GM21825 (cell line): ENCODE measurements around the gene SSPN.
A peak's percentile ranks its signal among the peaks of the same experiment; 100 is the strongest.

Experiments
- ATAC-seq: cut with Tn5 transposase; IDR thresholded peaks from one replicate; pipeline ENCODE4 v1.9.1; 2021; ENCODE audit warnings: mild to moderate bottlenecking, moderate library complexity; ENCODE audit not compliant: unreplicated experiment

SSPN gene, protein sequence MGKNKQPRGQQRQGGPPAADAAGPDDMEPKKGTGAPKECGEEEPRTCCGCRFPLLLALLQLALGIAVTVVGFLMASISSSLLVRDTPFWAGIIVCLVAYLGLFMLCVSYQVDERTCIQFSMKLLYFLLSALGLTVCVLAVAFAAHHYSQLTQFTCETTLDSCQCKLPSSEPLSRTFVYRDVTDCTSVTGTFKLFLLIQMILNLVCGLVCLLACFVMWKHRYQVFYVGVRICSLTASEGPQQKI

DNA sequence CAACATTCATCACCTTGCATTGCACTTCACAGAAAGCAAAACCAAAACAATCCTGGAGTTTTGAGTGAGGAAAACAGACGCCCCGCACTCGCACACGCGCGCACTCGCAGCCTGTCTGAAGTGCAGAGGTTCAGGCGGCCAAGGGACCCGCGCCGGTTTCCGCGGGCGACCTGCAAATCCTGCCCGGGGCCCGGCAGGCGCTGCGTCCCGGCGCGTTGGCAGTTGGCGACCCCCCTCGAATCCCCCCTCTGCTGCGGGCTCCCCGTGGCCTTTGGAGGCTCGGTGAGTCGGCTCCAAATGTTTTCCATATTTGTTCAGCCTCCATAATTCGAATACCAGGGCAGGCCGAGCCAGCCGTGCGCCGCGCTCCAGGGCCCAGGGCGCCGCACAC lies at the start of gene SSPN:
SSPN (plus strand) TSS at position 324 of the 391 bp plus-strand sequence. CDS start 100 bp downstream, outside the sequence.
- no peak for ATAC-seq

DNA sequence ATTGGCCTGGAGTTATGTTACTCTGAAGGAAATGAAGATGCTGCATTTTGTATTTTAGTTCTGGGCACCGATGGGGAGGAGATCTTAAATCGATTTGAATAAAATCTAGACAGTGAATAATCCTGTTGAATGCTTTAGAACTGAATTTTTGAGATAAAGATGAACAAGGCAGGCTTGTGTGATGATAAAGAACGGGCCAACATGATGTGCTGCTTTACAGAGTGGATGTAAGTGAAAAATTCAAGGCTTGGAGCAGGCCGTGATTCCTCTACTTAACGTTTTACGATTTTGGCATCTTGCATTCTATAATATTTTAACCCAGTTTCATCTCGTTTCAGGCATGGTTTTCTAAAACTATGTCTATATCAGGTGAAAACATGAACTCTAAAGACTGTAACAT lies 47.1 kb upstream of the SSPN start:
- ATAC-seq: no peak

- ATAC-seq: no peak
These were observed 45.3 kb upstream of the SSPN start for GRCh38 chr12:26149968-26150500.

DNA sequence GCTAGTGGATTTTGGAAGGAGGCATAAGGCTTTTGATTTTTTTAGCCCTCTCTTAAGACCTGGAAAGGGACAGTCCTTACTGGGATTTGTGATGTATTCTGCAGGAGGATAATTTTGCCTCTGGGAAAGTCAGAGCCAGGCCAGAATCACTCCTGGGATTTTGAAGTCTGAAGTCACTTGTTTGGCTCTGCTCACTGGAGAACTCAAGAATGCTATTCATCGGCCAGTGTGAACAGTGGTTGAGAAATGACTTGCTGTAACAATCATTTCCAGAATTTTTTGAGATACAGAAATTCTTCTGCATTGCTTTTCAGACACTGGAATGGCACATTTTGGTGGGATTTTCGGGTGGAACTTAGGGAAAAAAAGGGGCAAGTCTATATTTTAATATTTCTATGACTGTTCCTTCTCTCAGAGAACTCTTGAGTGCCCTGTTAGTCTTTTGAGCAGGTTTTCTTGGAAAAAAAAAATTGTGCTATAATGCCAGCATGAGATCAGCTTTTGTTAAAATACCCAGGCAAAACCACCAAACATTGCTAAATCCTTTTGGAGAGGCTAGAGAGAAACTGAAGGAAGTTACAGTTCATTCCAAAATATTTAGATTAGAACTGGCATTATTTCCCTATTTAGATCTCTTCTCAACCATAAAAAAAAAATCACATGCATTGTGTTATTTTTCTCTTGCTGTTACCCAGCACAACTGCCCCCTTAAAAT lies 44.5 kb upstream of the SSPN start:
- no peak for ATAC-seq

GRCh38 chr12:26152507-26153102 lies 42.8 kb upstream of the SSPN start:
- no peak for ATAC-seq

DNA sequence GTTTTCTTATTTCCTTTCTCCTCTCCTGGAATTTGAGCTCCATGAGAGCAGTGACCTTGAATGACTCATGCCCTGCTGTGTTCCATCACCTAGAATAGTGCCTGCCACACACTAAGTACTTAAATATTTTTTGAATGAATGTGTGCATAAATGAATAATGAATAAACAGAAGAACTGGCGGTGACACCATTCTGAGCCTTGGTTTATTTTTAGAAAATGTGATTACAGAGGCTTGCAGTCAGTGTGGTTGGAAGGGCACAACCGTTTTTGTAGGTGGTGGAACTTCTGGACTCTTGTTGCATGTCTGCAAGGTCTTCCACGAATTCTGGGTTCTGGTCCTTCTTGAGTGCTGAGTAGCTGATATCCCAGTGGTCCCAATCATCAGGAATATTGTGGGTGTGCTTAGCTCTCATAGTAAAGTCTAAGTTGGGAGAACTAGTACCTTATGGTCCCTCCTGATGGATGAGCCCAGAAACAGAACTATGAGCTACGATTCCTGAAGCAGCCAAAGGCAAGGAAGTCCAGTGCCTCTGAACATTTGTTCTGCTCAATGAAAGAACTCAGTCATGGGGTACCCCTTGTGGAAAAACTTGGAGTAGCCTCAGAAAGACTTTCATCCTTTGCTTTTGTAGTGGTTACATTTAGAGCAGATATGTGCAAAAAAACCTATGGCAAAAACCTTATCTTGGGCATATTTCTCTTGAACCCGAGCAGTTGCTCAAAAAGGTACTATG lies 41.8 kb upstream of the SSPN start:
- no peak for ATAC-seq

- ATAC-seq: peak; percentile 85
These were observed 39.0 kb upstream of the SSPN start for GRCh38 chr12:26156201-26156871.

GRCh38 chr12:26157001-26157400 lies 38.4 kb upstream of the SSPN start:
- ATAC-seq: peak; percentile 12

DNA sequence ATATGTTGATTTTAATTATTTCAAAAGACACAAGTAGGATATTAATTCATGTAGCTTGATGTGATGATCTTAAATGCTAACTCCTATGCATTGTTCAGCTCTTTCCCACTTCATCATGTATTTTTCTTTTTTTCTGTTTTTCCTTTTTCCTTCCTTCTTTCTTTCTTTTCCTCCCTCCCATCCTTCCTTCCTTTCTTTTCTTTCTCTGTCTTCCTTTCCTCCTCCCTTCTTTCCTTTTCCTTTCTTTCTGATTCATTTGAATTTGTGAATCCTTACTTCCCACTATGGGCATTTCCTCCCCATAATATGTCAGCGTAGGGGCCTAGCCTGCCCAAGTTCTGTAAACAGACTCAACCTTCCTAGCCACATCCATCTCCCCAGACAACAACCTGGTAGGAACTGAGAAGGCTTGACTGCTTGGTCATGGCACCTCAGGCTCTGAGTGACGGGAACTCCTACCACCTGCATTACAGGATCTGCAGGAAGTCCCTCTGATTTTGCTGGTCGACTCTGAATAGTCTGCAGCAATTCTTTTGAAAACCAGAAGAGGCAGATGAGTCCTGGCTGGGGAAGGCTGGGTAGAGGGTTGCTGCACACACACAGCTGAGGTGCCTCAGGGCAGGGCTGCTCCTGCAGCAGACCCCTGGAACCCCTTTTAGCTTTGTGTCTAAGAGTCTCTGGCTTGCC lies 37.2 kb upstream of the SSPN start:
- no peak for ATAC-seq

GRCh38 chr12:26162174-26162573 lies 33.2 kb upstream of the SSPN start:
- ATAC-seq: no peak

DNA sequence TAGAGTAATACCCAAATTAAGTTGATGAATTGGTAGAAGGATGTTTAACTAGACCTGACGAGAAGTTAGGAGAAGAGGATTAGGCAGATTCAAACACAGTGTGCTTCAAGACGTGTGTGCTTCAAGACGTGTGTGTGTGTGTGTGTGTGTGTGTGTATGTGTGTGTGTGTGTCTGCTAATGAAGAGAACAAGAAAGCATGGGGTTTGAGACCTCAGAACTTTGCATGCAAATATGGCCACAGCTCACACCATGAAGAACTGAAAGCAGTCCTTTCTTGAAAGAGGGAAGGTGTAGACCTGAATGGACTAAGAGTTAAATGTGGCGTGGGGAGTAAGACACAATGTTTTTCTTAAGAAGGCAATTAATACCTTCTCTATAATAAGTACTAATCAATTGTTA lies 32.5 kb upstream of the SSPN start:
- ATAC-seq: peak; percentile 68

DNA sequence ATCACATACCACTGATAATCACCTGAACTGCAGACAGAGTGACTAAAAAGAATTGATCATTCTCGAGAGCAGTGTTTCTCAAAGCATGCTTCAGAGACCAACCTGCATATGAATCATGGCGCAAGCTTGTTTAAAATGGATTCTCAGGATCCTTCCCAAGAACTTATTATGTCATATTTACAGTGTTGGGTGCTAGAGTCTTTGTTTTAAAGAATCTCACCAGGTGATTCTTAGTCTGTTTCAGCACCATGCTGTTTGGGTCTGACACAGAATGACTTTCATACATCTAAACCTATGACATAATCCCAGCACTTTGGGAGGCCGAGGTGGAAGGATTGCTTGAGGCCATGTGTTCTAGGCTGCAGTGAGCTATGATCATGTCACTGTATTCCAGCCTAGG lies 31.3 kb upstream of the SSPN start:
- ATAC-seq: no peak

DNA sequence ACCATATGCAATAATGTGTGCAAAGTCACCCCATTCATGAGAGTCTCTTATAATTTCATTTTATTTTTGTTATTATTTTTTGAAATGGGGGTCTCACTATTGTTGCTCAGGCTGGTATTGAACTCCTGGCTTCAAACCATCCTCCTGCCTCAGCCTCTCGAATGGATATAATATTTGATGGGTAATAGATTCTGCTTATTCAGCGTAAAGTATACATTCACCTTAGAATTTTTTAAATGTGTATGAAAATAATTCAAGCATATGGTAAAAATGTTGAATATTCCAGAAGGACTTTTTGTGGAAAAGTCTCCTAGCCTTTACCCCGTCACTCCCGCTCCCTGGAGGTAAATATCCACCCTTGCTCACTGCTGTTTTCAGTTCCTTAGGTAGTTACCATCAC lies 23.4 kb upstream of the SSPN start:
- no peak for ATAC-seq

GRCh38 chr12:26172539-26172938 lies 22.8 kb upstream of the SSPN start:
- no peak for ATAC-seq

- ATAC-seq: no peak
These were observed 22.3 kb upstream of the SSPN start for GRCh38 chr12:26172946-26173552.

DNA sequence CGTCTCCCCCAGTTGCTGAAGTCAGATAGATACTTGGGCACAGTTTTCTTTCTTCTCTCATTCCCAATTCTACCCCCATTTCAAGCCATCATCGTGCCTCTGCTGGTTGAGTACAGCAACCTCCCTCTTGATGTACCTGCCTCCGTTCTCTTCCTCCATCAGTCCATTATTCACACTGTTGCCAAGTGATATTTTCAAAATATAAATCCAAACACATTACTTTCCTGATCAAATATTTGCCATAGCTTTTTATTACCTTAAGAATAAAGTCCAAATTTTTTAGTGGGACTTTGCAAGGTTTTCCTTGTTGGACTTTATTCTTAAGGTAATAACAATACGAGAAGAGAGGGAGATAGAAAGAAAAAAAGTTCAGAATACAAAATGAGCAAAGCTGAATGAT lies 18.6 kb upstream of the SSPN start:
- ATAC-seq: no peak

- ATAC-seq: no peak
These were observed 18.1 kb upstream of the SSPN start for GRCh38 chr12:26177283-26177682.

DNA sequence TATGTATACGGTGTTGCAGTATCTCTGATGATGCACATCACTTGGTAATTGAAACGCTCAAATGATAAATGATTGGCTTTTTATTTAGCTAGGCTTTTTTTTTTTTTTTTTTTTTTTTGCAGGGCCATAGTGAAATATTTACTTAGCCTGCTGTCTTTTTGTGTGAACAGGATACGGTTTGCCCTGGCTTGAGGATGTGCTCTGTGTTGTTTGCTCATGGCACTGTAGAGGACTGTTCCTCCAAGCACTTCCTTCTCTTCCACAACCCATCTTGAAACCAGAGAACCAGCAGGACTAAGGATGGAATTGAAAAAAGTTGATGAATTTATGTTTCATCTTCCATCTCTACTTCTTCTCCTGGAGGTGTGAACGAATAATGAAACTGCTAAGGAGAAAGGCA lies 15.5 kb upstream of the SSPN start:
- no peak for ATAC-seq

DNA sequence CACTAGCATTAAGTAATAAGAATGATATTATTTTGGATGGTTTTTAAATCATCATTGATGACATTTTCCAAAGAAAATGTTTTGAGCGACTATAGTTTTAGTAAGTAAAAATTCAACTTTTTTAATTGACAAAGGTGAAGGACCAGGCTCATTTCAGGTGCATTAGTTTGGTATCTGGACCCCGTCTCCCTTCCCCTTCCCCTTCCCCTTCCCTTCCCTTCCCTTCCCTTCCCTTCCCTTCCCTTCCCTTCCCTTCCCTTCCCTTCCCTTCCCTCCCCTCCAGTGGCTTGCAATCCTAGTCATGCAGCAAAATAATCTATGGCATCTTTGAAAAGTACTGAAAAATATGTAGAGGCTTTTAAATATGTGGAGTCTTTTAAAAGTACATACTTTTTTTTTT lies 13.0 kb upstream of the SSPN start:
- no peak for ATAC-seq
